Mesendoderm (in vitro differentiated cells): ENCODE results near the gene PPP2R3B.

ENCODE experiments used
- DNase-seq: peaks from one replicate; pipeline ENCODE4 v3.0.0; 2013
- H2AK5ac ChIP-seq: 2 replicates; pipeline ENCODE4 v1.6.1; 2013; ENCODE audit warnings: low read length, inconsistent platforms
- H2BK120ac ChIP-seq: 2 replicates; pipeline ENCODE4 v1.6.1; 2013; ENCODE audit warnings: low read depth, mild to moderate bottlenecking, low read length, moderate library complexity, mixed read lengths
- H2BK15ac ChIP-seq: replicated peaks from 2 replicates; pipeline ENCODE4 v1.6.1; 2013; ENCODE audit warnings: low read depth, mild to moderate bottlenecking, moderate library complexity
- H2BK5ac ChIP-seq: 2 replicates; pipeline ENCODE4 v1.6.1; 2013; ENCODE audit warnings: low read length, inconsistent platforms
- H3K18ac ChIP-seq: 2 replicates; pipeline ENCODE4 v1.6.1; 2013; ENCODE audit warnings: mild to moderate bottlenecking, low read length, mixed read lengths
- H3K23ac ChIP-seq: one replicate; pipeline ENCODE4 v1.6.1; 2013; ENCODE audit warnings: low read length
- H3K27ac ChIP-seq: 2 replicates; pipeline ENCODE4 v1.5.1; 2013; ENCODE audit warnings: low read depth, mild to moderate bottlenecking, inconsistent platforms, low read length, moderate library complexity
- H3K27me3 ChIP-seq: 2 replicates; pipeline ENCODE4 v1.6.1; 2013; ENCODE audit warnings: low read length, control low read depth, mild to moderate bottlenecking, inconsistent platforms; ENCODE audit not compliant: insufficient read depth, poor library complexity
- H3K36me3 ChIP-seq: 2 replicates; pipeline ENCODE4 v1.6.1; 2013; ENCODE audit warnings: low read length, inconsistent platforms; ENCODE audit not compliant: control insufficient read depth, insufficient read depth
- H3K4ac ChIP-seq: one replicate; pipeline ENCODE4 v1.6.1; 2013; ENCODE audit warnings: low read depth, mild to moderate bottlenecking, low read length, moderate library complexity
- H3K4me1 ChIP-seq: 2 replicates; pipeline ENCODE4 v1.6.1; 2013; ENCODE audit warnings: low read depth, low read length, inconsistent platforms; ENCODE audit not compliant: control insufficient read depth
- H3K4me2 ChIP-seq: 2 replicates; pipeline ENCODE4 v1.6.1; 2013; ENCODE audit warnings: low read length
- H3K4me3 ChIP-seq: 2 replicates; pipeline ENCODE4 v1.5.1; 2013; ENCODE audit warnings: mild to moderate bottlenecking, low read length
- H3K56ac ChIP-seq: one replicate; pipeline ENCODE4 v1.6.1; 2013; ENCODE audit warnings: low read length
- H3K79me1 ChIP-seq: 2 replicates; pipeline ENCODE4 v1.6.1; 2013; ENCODE audit warnings: low read length, inconsistent platforms
- H3K79me2 ChIP-seq: 2 replicates; pipeline ENCODE4 v1.6.1; 2013; ENCODE audit warnings: mild to moderate bottlenecking, low read length; ENCODE audit not compliant: control insufficient read depth, insufficient read depth
- H3K9ac ChIP-seq: 2 replicates; pipeline ENCODE4 v1.6.1; 2013; ENCODE audit warnings: low read length, inconsistent platforms
- H4K5ac ChIP-seq: one replicate; pipeline ENCODE4 v1.6.1; 2013; ENCODE audit warnings: low read length
- H4K8ac ChIP-seq: one replicate; pipeline ENCODE4 v1.6.1; 2013; ENCODE audit warnings: low read depth, mild to moderate bottlenecking, control low read depth, low read length, moderate library complexity
- WGBS: extraction: QIAGEN DNeasy Blood & Tissue Kit; methylation state at CpG from one replicate; pipeline ENCODE4 v1.1.7; 2013; ENCODE audit warnings: low lambda C conversion rate, missing lambda C conversion rate; ENCODE audit not compliant: insufficient coverage; ENCODE audit errors: extremely low coverage; 5-methylcytosine and 5-hydroxymethylcytosine counted together

Gene PPP2R3B

DNA sequence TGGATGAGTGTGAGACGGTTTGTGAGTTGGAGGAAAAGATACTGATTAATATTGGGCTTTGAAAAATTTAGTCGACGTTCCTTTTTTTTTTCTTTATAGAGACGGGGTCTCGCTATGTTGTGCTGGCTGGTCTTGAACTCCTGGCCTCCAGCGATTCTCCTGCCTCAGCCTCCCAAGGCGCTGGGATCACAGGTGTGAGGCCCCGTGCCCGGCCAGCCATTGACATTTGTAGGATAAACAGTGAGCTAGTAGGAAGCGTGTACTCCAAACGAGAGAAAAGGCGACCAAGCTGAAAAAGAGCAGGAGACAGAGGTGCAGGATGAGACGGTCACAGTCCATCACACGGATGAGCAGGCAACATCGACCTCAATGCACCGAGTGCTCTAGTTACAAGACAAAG lies 19.4 kb downstream of the PPP2R3B start:
- H2BK5ac ChIP-seq, result no peak overlapping the region
- H2BK120ac ChIP-seq, result no peak overlapping the region
- H3K79me1 ChIP-seq, result peaks cover 4% of the 10 kb centered on the region
- DNase-seq, result no peak
- H4K5ac ChIP-seq, result no peak overlapping the region
- no peaks in the 10 kb centered on the region for H3K27me3 ChIP-seq
- H3K9ac ChIP-seq, result no peak overlapping the region
- no peaks in the 10 kb centered on the region for H3K4me1 ChIP-seq
- H4K8ac ChIP-seq, result no peak overlapping the region
- no peak overlapping the region for H3K23ac ChIP-seq
- no peak overlapping the region for H3K4ac ChIP-seq
- H3K4me2 ChIP-seq, result no peak overlapping the region
- H3K27ac ChIP-seq, result no peak overlapping the region
- H2BK15ac ChIP-seq, result no peak overlapping the region
- H3K36me3 ChIP-seq, result no peaks in the 10 kb centered on the region
- no peak overlapping the region for H3K18ac ChIP-seq
- no peak overlapping the region for H3K56ac ChIP-seq
- no peak overlapping the region for H2AK5ac ChIP-seq
- H3K4me3 ChIP-seq, result no peak overlapping the region
- peaks cover 6% of the 10 kb centered on the region for H3K79me2 ChIP-seq
- WGBS, result no CpG with 5 or more reads among the region's 16 CpGs

GRCh38 chrX:363621-364375 lies 22.9 kb downstream of the PPP2R3B start:
- DNase-seq, result no peak
- no peak overlapping the region for H3K4me3 ChIP-seq
- H3K79me1 ChIP-seq, result peaks cover 2% of the 10 kb centered on the region
- no peak overlapping the region for H3K9ac ChIP-seq
- H4K5ac ChIP-seq, result no peak overlapping the region
- no peak overlapping the region for H2BK15ac ChIP-seq
- H2BK120ac ChIP-seq, result no peak overlapping the region
- no peak overlapping the region for H3K23ac ChIP-seq
- no peak overlapping the region for H4K8ac ChIP-seq
- no peak overlapping the region for H3K4me2 ChIP-seq
- no peak overlapping the region for H3K18ac ChIP-seq
- no peaks in the 10 kb centered on the region for H3K27me3 ChIP-seq
- no peak overlapping the region for H3K4ac ChIP-seq
- H3K56ac ChIP-seq, result no peak overlapping the region
- H3K36me3 ChIP-seq, result no peaks in the 10 kb centered on the region
- H2BK5ac ChIP-seq, result no peak overlapping the region
- no peak overlapping the region for H2AK5ac ChIP-seq
- WGBS, result no CpG with 5 or more reads among the region's 37 CpGs
- H3K27ac ChIP-seq, result no peak overlapping the region
- H3K79me2 ChIP-seq, result peaks cover 5% of the 10 kb centered on the region
- no peaks in the 10 kb centered on the region for H3K4me1 ChIP-seq

GRCh38 chrX:362937-363620 lies 23.6 kb downstream of the PPP2R3B start:
- no peak overlapping the region for H3K4me3 ChIP-seq
- no peak overlapping the region for H3K4ac ChIP-seq
- H3K79me1 ChIP-seq, result peaks cover 2% of the 10 kb centered on the region
- no peaks in the 10 kb centered on the region for H3K27me3 ChIP-seq
- H3K79me2 ChIP-seq, result peaks cover 5% of the 10 kb centered on the region
- no CpG with 5 or more reads among the region's 38 CpGs for WGBS
- H3K27ac ChIP-seq, result no peak overlapping the region
- H3K36me3 ChIP-seq, result no peaks in the 10 kb centered on the region
- H3K9ac ChIP-seq, result no peak overlapping the region
- no peak overlapping the region for H4K8ac ChIP-seq
- H3K56ac ChIP-seq, result no peak overlapping the region
- H3K18ac ChIP-seq, result no peak overlapping the region
- no peak overlapping the region for H4K5ac ChIP-seq
- no peak overlapping the region for H2BK5ac ChIP-seq
- no peak overlapping the region for H2BK120ac ChIP-seq
- H3K23ac ChIP-seq, result no peak overlapping the region
- H2BK15ac ChIP-seq, result no peak overlapping the region
- H3K4me1 ChIP-seq, result no peaks in the 10 kb centered on the region
- H3K4me2 ChIP-seq, result no peak overlapping the region
- no peak for DNase-seq
- H2AK5ac ChIP-seq, result no peak overlapping the region

DNA sequence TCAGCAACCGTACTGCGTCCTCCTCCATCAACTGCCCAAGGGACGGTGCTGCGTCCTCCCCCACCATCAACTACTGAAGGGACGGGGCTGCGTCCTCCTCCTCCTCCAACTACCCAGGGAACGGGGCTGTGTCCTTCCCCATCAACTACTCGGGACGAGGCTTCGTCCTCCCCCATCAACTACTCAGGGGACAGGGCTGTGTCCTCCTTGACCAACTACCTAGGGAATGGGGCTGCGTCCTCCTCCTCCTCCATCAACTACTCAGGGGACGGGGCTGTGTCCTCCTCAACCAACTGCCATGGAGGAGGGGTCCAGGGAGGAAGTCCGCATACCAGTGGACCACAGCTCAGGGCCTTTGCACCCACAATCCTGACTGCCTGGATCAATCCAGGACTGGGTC lies 24.4 kb downstream of the PPP2R3B start:
- Histone ChIP-seq H3K9ac (no peak overlapping the region), H2BK15ac (no peak overlapping the region), H3K56ac (no peak overlapping the region), H4K8ac (no peak overlapping the region), H3K79me1 (peaks cover 2% of the 10 kb centered on the region), H2BK120ac (no peak overlapping the region), H3K4me3 (no peak overlapping the region), H3K36me3 (no peaks in the 10 kb centered on the region), H2BK5ac (no peak overlapping the region), H3K27ac (no peak overlapping the region), H3K4ac (no peak overlapping the region), H3K23ac (no peak overlapping the region), H3K18ac (no peak overlapping the region), H3K79me2 (peaks cover 5% of the 10 kb centered on the region), H3K4me2 (no peak overlapping the region), H3K4me1 (no peaks in the 10 kb centered on the region), H4K5ac (no peak overlapping the region), H3K27me3 (no peaks in the 10 kb centered on the region), H2AK5ac (no peak overlapping the region)
- no peak for DNase-seq
- WGBS, result no CpG with 5 or more reads among the region's 13 CpGs

DNA sequence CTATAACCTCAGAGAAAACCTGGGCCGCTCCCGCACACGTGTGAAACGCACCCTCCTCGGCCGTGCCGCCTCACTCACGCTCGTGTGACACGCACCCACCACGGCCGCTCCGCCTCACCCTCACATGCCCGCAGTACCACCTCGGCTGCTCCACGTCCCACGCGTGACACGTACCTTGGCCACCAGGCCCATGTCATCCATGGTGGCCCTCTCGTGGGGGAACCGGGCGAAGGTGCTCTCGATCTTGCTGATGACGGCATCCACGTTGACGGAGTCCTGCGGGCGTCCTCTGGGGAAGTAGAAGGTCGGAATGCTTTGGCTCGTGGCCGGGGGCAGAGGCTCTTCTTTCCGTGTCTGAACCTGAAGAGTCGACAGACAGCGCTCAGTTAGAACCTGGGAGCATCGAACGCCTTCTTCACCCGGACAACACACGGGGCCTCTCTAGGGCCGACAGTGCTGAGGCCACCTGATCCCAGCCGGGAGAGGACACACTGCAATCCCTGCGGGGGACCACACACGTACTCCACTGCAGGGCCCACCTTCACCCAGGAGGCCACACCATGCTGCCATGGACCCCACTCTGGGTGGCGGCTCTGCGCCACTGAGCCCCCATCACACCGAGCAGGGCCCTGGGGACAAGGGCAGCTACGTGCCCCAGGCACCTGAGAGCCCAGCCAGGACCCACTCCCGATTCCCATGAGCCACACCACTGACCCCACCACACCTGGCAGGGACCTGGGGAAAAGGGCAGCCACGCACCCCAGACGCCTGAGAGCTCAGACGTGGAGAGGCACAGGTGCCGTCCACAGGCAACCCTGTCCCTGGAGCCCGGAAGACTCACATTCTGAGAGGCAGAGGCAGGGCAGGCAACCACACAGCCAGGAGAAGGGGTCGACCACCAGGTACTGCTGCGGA lies 25.2 kb downstream of the PPP2R3B start:
- H3K4me3 ChIP-seq, result no peak overlapping the region
- peaks cover 2% of the 10 kb centered on the region for H3K79me1 ChIP-seq
- no peak overlapping the region for H3K4ac ChIP-seq
- H3K4me1 ChIP-seq, result no peaks in the 10 kb centered on the region
- H3K27me3 ChIP-seq, result no peaks in the 10 kb centered on the region
- no peak overlapping the region for H3K56ac ChIP-seq
- no peak overlapping the region for H3K4me2 ChIP-seq
- no peak overlapping the region for H2AK5ac ChIP-seq
- H2BK120ac ChIP-seq, result no peak overlapping the region
- no peak overlapping the region for H3K27ac ChIP-seq
- H3K18ac ChIP-seq, result no peak overlapping the region
- H3K36me3 ChIP-seq, result no peaks in the 10 kb centered on the region
- no peak for DNase-seq
- no peak overlapping the region for H3K23ac ChIP-seq
- no peak overlapping the region for H2BK15ac ChIP-seq
- H4K8ac ChIP-seq, result no peak overlapping the region
- H2BK5ac ChIP-seq, result no peak overlapping the region
- no CpG with 5 or more reads among the region's 54 CpGs for WGBS
- no peak overlapping the region for H3K9ac ChIP-seq
- H3K79me2 ChIP-seq, result peaks cover 5% of the 10 kb centered on the region
- no peak overlapping the region for H4K5ac ChIP-seq
